Measurements from ENCODE around the gene PRICKLE3. TPM values are rescaled to one million over a fixed set of nuclear protein-coding genes. Genes with fewer than 3 reads are reported as not detected.
"Not testable (repeated sequence)": the region's sequence is repeated elsewhere in the genome, so short reads cannot be mapped to it uniquely, and the experiment has no call there.

The PRICKLE3 gene
- total RNA-seq, 5 donors from 2014 or later (not counting 1 experiment from before 2014, with no cell fraction given), result 5.5 to 15.4 (median 12.6) TPM

GRCh38 chrX:49137492-49137891 lies 48.7 kb downstream of the PRICKLE3 start:
- ChIA-PET CTCF (interaction anchor here in 1 of 2 donors (0.7 to 1.2 kb wide), 2 partner anchors 20 to 26 kb away, joined by 3 to 5 read pairs; no protein-coding TSS in a partner anchor), POLR2A (interaction anchor here in 1 of 2 donors (0.6 kb wide), 1 partner anchor 58 kb away, joined by 5 read pairs; the partner anchor contains the start of gene WDR45)
- Mint-ChIP-seq H3K36me3 (peaks cover 10% of the 10 kb centered on the region), H3K27me3 (no peaks in the 10 kb centered on the region), H3K9me3 (peaks cover 3 to 14% (median 4%) of the 10 kb centered on the region in 3 donors), H3K4me1 (no peaks in the 10 kb centered on the region), H3K27ac (no peak overlapping the region), H3K4me3 (no peak overlapping the region)
- Histone ChIP-seq H3K27me3 (replicated peaks in 1 of 2; ENCODE audit: control insufficient read depth in 2 of 2, extremely low read depth in 1 of 2, insufficient read depth in 2 of 2, low read length in 1 of 2) (no peaks in the 10 kb centered on the region), H3K4me3 (ENCODE audit: control insufficient read depth in 1 of 2, extremely low read depth in 1 of 2, low read length in 1 of 2) (no peak overlapping the region), H3K36me3 (ENCODE audit: control insufficient read depth in 2 of 2, extremely low read depth in 1 of 2, insufficient read depth in 1 of 2, low read length in 1 of 2) (no peaks in the 10 kb centered on the region), H3K9me3 (peaks cover 2% of the 10 kb centered on the region), H3K27ac (ENCODE audit: low read length) (no peak overlapping the region), H3K4me1 (ENCODE audit: control insufficient read depth in 1 of 2, extremely low read depth in 1 of 2, insufficient read depth in 2 of 2, low read length in 2 of 2) (no peaks in the 10 kb centered on the region)
- ATAC-seq (replicated peaks in 1 of 4) (no peak), DNase-seq (no peak)
- no CpG with 5 or more reads among the region's 1 CpG for WGBS (ENCODE audit: insufficient coverage)

GRCh38 chrX:49133759-49134158 lies 52.4 kb downstream of the PRICKLE3 start:
- no peak overlapping the region for H3K27ac Mint-ChIP-seq
- Histone ChIP-seq H3K27me3 (replicated peaks in 1 of 2; ENCODE audit: control insufficient read depth in 2 of 2, extremely low read depth in 1 of 2, insufficient read depth in 2 of 2, low read length in 1 of 2) (no peaks in the 10 kb centered on the region), H3K36me3 (ENCODE audit: control insufficient read depth in 2 of 2, extremely low read depth in 1 of 2, insufficient read depth in 1 of 2, low read length in 1 of 2) (no peaks in the 10 kb centered on the region), H3K4me1 (ENCODE audit: control insufficient read depth in 1 of 2, extremely low read depth in 1 of 2, insufficient read depth in 2 of 2, low read length in 2 of 2) (no peaks in the 10 kb centered on the region), H3K4me3 (ENCODE audit: control insufficient read depth in 1 of 2, extremely low read depth in 1 of 2, low read length in 1 of 2) (no peak overlapping the region), H3K9me3 (no peaks in the 10 kb centered on the region), H3K27ac (ENCODE audit: low read length) (no peak overlapping the region)
- no peak for DNase-seq
- H3K4me3 Mint-ChIP-seq, result no peak overlapping the region
- no peaks in the 10 kb centered on the region for H3K27me3 Mint-ChIP-seq
- H3K4me1 Mint-ChIP-seq, result no peaks in the 10 kb centered on the region
- WGBS (ENCODE audit: insufficient coverage), result no CpG with 5 or more reads among the region's 1 CpG
- H3K36me3 Mint-ChIP-seq, result peaks cover 3% of the 10 kb centered on the region
- H3K9me3 Mint-ChIP-seq, result no peaks in the 10 kb centered on the region
- POLR2A ChIA-PET, result no interaction called here
- CTCF ChIA-PET, result no interaction called here
- no peak for ATAC-seq (replicated peaks in 1 of 4)

GRCh38 chrX:49132275-49132674 lies 53.9 kb downstream of the PRICKLE3 start:
- POLR2A ChIA-PET, result interaction anchor here in 1 of 2 donors (0.6 kb wide), 1 partner anchor 79 kb away, joined by 4 read pairs; no protein-coding TSS in a partner anchor
- H3K4me1 ChIP-seq (ENCODE audit: control insufficient read depth in 1 of 2, extremely low read depth in 1 of 2, insufficient read depth in 2 of 2, low read length in 2 of 2); H3K27ac Mint-ChIP-seq; H3K4me3 Mint-ChIP-seq; H3K4me1 Mint-ChIP-seq; H3K36me3 ChIP-seq (ENCODE audit: control insufficient read depth in 2 of 2, extremely low read depth in 1 of 2, insufficient read depth in 1 of 2, low read length in 1 of 2); ATAC-seq (replicated peaks in 1 of 4); H3K27ac ChIP-seq (ENCODE audit: low read length); H3K27me3 Mint-ChIP-seq; H3K9me3 Mint-ChIP-seq; H3K36me3 Mint-ChIP-seq; CTCF ChIA-PET; DNase-seq; H3K4me3 ChIP-seq (ENCODE audit: control insufficient read depth in 1 of 2, extremely low read depth in 1 of 2, low read length in 1 of 2); H3K27me3 ChIP-seq (replicated peaks in 1 of 2; ENCODE audit: control insufficient read depth in 2 of 2, extremely low read depth in 1 of 2, insufficient read depth in 2 of 2, low read length in 1 of 2); H3K9me3 ChIP-seq: not testable (repeated sequence)
- 100% methylated on average over 2 of the region's 7 CpGs for WGBS (ENCODE audit: insufficient coverage)

- CTCF ChIA-PET, result no interaction called here
- H3K27me3 Mint-ChIP-seq, result no peaks in the 10 kb centered on the region
These were observed 56.7 kb downstream of the PRICKLE3 start for GRCh38 chrX:49129427-49129826.

GRCh38 chrX:49127742-49128258 lies 58.4 kb downstream of the PRICKLE3 start:
- WGBS (ENCODE audit: insufficient coverage), result 90% methylated on average over 2 of the region's 13 CpGs
- H3K4me3 Mint-ChIP-seq, result not testable (repeated sequence)

More at GRCh38 chrX:49129427-49129826, 56.7 kb downstream of the PRICKLE3 start:
- H3K4me3 ChIP-seq (ENCODE audit: control insufficient read depth in 1 of 2, extremely low read depth in 1 of 2, low read length in 1 of 2), result no peak overlapping the region
- Mint-ChIP-seq H3K4me3 (no peak overlapping the region), H3K27ac (no peak overlapping the region), H3K36me3 (no peaks in the 10 kb centered on the region), H3K9me3 (no peaks in the 10 kb centered on the region), H3K4me1 (no peaks in the 10 kb centered on the region)
- DNase-seq (no peak), ATAC-seq (replicated peaks in 1 of 4) (no peak)
- H3K36me3 ChIP-seq (ENCODE audit: control insufficient read depth in 2 of 2, extremely low read depth in 1 of 2, insufficient read depth in 1 of 2, low read length in 1 of 2), result no peaks in the 10 kb centered on the region
- no CpG with 5 or more reads among the region's 4 CpGs for WGBS (ENCODE audit: insufficient coverage)
- H3K4me1 ChIP-seq (ENCODE audit: control insufficient read depth in 1 of 2, extremely low read depth in 1 of 2, insufficient read depth in 2 of 2, low read length in 2 of 2), result no peaks in the 10 kb centered on the region
- no peaks in the 10 kb centered on the region for H3K27me3 ChIP-seq (replicated peaks in 1 of 2; ENCODE audit: control insufficient read depth in 2 of 2, extremely low read depth in 1 of 2, insufficient read depth in 2 of 2, low read length in 1 of 2)
- POLR2A ChIA-PET, result no interaction called here
- no peak overlapping the region for H3K27ac ChIP-seq (ENCODE audit: low read length)
- no peaks in the 10 kb centered on the region for H3K9me3 ChIP-seq

More at GRCh38 chrX:49127742-49128258, 58.4 kb downstream of the PRICKLE3 start:
- ATAC-seq (replicated peaks in 1 of 4); POLR2A ChIA-PET; H3K36me3 Mint-ChIP-seq; H3K9me3 ChIP-seq; CTCF ChIA-PET; H3K27ac ChIP-seq (ENCODE audit: low read length); H3K4me3 ChIP-seq (ENCODE audit: control insufficient read depth in 1 of 2, extremely low read depth in 1 of 2, low read length in 1 of 2); H3K27ac Mint-ChIP-seq; DNase-seq; H3K9me3 Mint-ChIP-seq; H3K36me3 ChIP-seq (ENCODE audit: control insufficient read depth in 2 of 2, extremely low read depth in 1 of 2, insufficient read depth in 1 of 2, low read length in 1 of 2); H3K4me1 ChIP-seq (ENCODE audit: control insufficient read depth in 1 of 2, extremely low read depth in 1 of 2, insufficient read depth in 2 of 2, low read length in 2 of 2); H3K27me3 ChIP-seq (replicated peaks in 1 of 2; ENCODE audit: control insufficient read depth in 2 of 2, extremely low read depth in 1 of 2, insufficient read depth in 2 of 2, low read length in 1 of 2); H3K27me3 Mint-ChIP-seq: not testable (repeated sequence)
- peaks cover 9 to 10% (median 10%) of the 10 kb centered on the region in 3 donors for H3K4me1 Mint-ChIP-seq

Other genes with a start within 250 kb of the PRICKLE3 start
- 10 to 100 TPM; 87.2 to 92.5 (median 89.7) TPM for gene OTUD5, start 228.8 kb downstream of the PRICKLE3 start, total RNA-seq
- 1 to 10 TPM in 4 of 5 donors, under 1 TPM in 1; 0.85 to 3.7 (median 2.6) TPM for gene KCND1, start 214.5 kb downstream of the PRICKLE3 start, total RNA-seq
- gene GRIPAP1, start 184.1 kb downstream of the PRICKLE3 start, total RNA-seq, result 100 to 1,000 TPM in 3 of 5 donors, 10 to 100 TPM in 2; 85.2 to 123 (median 104) TPM
- 10 to 100 TPM; 34.3 to 38.8 (median 35.6) TPM for gene TFE3, start 143.0 kb downstream of the PRICKLE3 start, total RNA-seq
- 10 to 100 TPM in 2 of 5 donors, 1 to 10 TPM in 3; 8.5 to 14.9 (median 9.1) TPM for gene CCDC120, start 127.4 kb downstream of the PRICKLE3 start, total RNA-seq
- gene PRAF2, start 112.4 kb downstream of the PRICKLE3 start, total RNA-seq, result 10 to 100 TPM; 17.5 to 34.5 (median 34.0) TPM
- gene WDR45, start 106.5 kb downstream of the PRICKLE3 start, total RNA-seq, result 100 to 1,000 TPM in 3 of 5 donors, 10 to 100 TPM in 2; 66.2 to 134 (median 112) TPM
- 10 to 100 TPM; 16.5 to 25.9 (median 23.1) TPM for gene GPKOW, start 62.6 kb downstream of the PRICKLE3 start, total RNA-seq
- gene MAGIX, start 23.6 kb downstream of the PRICKLE3 start, total RNA-seq, result 1 to 10 TPM in 3 of 5 donors, under 1 TPM in 2; 0.56 to 1.9 (median 1.6) TPM
- 100 to 1,000 TPM in 4 of 5 donors, 10 to 100 TPM in 1; 85.2 to 241 (median 207) TPM for gene PLP2, start 14.5 kb downstream of the PRICKLE3 start, total RNA-seq
- gene SYP, start 13.8 kb upstream of the PRICKLE3 start, total RNA-seq, result under 1 TPM; 0.53 to 0.89 (median 0.70) TPM
- gene CACNA1F, start 47.0 kb upstream of the PRICKLE3 start, total RNA-seq, result 1 to 10 TPM; 1.4 to 1.9 (median 1.6) TPM
- 10 to 100 TPM; 21.0 to 34.9 (median 33.1) TPM for gene CCDC22, start 49.1 kb upstream of the PRICKLE3 start, total RNA-seq
- 10 to 100 TPM in 4 of 5 donors, 1 to 10 TPM in 1; 9.0 to 30.1 (median 21.7) TPM for gene FOXP3, start 78.3 kb upstream of the PRICKLE3 start, total RNA-seq
- gene PPP1R3F, start 83.4 kb upstream of the PRICKLE3 start, total RNA-seq, result 10 to 100 TPM; 11.7 to 20.8 (median 17.5) TPM
- under 1 TPM in 1 of 5 donors, not detected in 4; 0.66 TPM for gene GAGE10, start 117.3 kb upstream of the PRICKLE3 start, total RNA-seq
- gene GAGE12J, start 135.7 kb upstream of the PRICKLE3 start, total RNA-seq, result not detected
- gene GAGE13, start 145.2 kb upstream of the PRICKLE3 start, total RNA-seq, result not detected

Measured in T-cell (primary cell).